PC-3 (cell line): ENCODE measurements around the gene RERE. TPM values are rescaled to one million over a fixed set of nuclear protein-coding genes. Genes with fewer than 3 reads are reported as not detected.

Experiments used
- ATAC-seq: fragments of 200-7000 bp; cut with Tn5 transposase; 2 replicates; pipeline ENCODE4 v1.9.1; 2020; ENCODE audit warnings: mild to moderate bottlenecking, moderate library complexity
- BruUV-seq: library from RNA; stranded (reverse); fragments of 400-500 nt; replicated peaks from 2 replicates; lab custom pipeline; 2021; lab: Mats Ljungman, UMichigan
- CTCF ChIA-PET: fragments of 300-600 bp; sonication (Branson Sonifier 250); formaldehyde crosslinking; loops from one replicate; lab custom pipeline; 2022; ENCODE audit warnings: antibody characterized with exemption; lab: Charles Lee
- POLR2A ChIA-PET: fragments of 300-600 bp; sonication (Branson Sonifier 250); formaldehyde crosslinking; loops from one replicate; lab custom pipeline; 2022; ENCODE audit warnings: antibody characterized with exemption; ENCODE audit not compliant: unreplicated experiment; lab: Charles Lee
- DNase-seq: peaks from one replicate; pipeline ENCODE4 v3.0.0-alpha.2; 2015
- H2AFZ ChIP-seq: fragments of 300-600 bp; sonication (generic); 2 replicates; pipeline ENCODE4 v1.6.0; 2016; ENCODE audit warnings: antibody characterized with exemption, low read length
- H3F3A ChIP-seq: fragments of 300-600 bp; sonication (generic); one replicate; pipeline ENCODE4 v1.6.0; 2017; ENCODE audit warnings: antibody characterized with exemption, low read length, control low read depth, mild to moderate bottlenecking; ENCODE audit not compliant: unreplicated experiment
- H3K27ac ChIP-seq: fragments of 300-600 bp; sonication (generic); 2 replicates; pipeline ENCODE4 v1.5.1; 2016; ENCODE audit warnings: mild to moderate bottlenecking, low read length
- H3K27me3 ChIP-seq: fragments of 300-600 bp; sonication (generic); 2 replicates; pipeline ENCODE4 v1.6.1; 2016; ENCODE audit warnings: low read length, mixed read lengths
- H3K36me3 ChIP-seq: fragments of 300-600 bp; sonication (generic); 2 replicates; pipeline ENCODE4 v1.6.1; 2016; ENCODE audit warnings: low read depth, mixed run types, low read length, mixed read lengths
- H3K4me1 ChIP-seq: fragments of 300-600 bp; sonication (generic); 2 replicates; pipeline ENCODE4 v1.5.1; 2016; ENCODE audit warnings: low read length; ENCODE audit not compliant: insufficient read depth
- H3K4me2 ChIP-seq: fragments of 300-600 bp; sonication (generic); 2 replicates; pipeline ENCODE4 v1.6.0; 2016; ENCODE audit warnings: low read length
- H3K4me3 ChIP-seq: fragments of 300-600 bp; sonication (generic); 2 replicates; pipeline ENCODE4 v1.5.1; 2016; ENCODE audit warnings: mild to moderate bottlenecking, low read length, mixed read lengths
- H3K79me2 ChIP-seq: fragments of 300-600 bp; sonication (generic); 2 replicates; pipeline ENCODE4 v1.6.1; 2017; ENCODE audit warnings: low read length, mixed read lengths
- H3K9ac ChIP-seq: fragments of 300-600 bp; sonication (generic); 2 replicates; pipeline ENCODE4 v1.6.0; 2016; ENCODE audit warnings: mild to moderate bottlenecking, low read length
- H3K9me2 ChIP-seq: fragments of 300-600 bp; sonication (generic); replicated peaks from 2 replicates; pipeline ENCODE4 v1.6.1; 2016; ENCODE audit warnings: mixed run types, low read length, mixed read lengths
- H3K9me3 ChIP-seq: fragments of 300-600 bp; sonication (generic); 2 replicates; pipeline ENCODE4 v1.6.1; 2016; ENCODE audit warnings: low read length, mixed read lengths
- H4K20me1 ChIP-seq: fragments of 300-600 bp; sonication (generic); 2 replicates; pipeline ENCODE4 v1.6.1; 2016; ENCODE audit warnings: low read length, mixed read lengths
- CTCF ChIP-seq: fragments of 300-600 bp; sonication (generic); conservative IDR thresholded peaks from 2 replicates; pipeline ENCODE4 v1.5.1; 2017; ENCODE audit warnings: antibody characterized with exemption, low read depth, mild to moderate bottlenecking, low read length
- EZH2 ChIP-seq: fragments of 300-600 bp; sonication (generic); IDR thresholded peaks from one replicate; pipeline ENCODE4 v1.6.1; 2017; ENCODE audit warnings: antibody characterized with exemption, mild to moderate bottlenecking, low read length; ENCODE audit not compliant: unreplicated experiment
- EZH2phosphoT487 ChIP-seq: fragments of 300-600 bp; sonication (generic); IDR thresholded peaks from 2 replicates; pipeline ENCODE4 v1.6.1; 2018; ENCODE audit warnings: mild to moderate bottlenecking, antibody characterized with exemption, low read length, borderline replicate concordance
- intact Hi-C: fragments of 100-400 bp; cut with micrococcal nuclease; formaldehyde crosslinking; loops from 2 replicates; pipeline ENCODE4 v1.9.0; 2023
- total RNA-seq: library from RNA; depleted of rRNA; stranded (reverse); fragments of >200 nt; gene quantifications from 2 replicates; pipeline ENCODE4 v1.2.3, GENCODE V29; 2014

RERE gene
- total RNA-seq, 1 experiment from 2014 or later, result 24.2 TPM

GRCh38 chr1:8471451-8471850 is 346.0 kb downstream of the RERE start:
- Histone ChIP-seq H3K4me1 (no peaks in the 10 kb centered on the region), H3K9me2 (no peaks in the 10 kb centered on the region), H3F3A (no peaks in the 10 kb centered on the region), H3K27ac (no peak overlapping the region), H2AFZ (no peak overlapping the region), H3K9ac (no peak overlapping the region), H4K20me1 (no peaks in the 10 kb centered on the region), H3K4me3 (no peak overlapping the region), H3K27me3 (no peaks in the 10 kb centered on the region), H3K4me2 (no peak overlapping the region), H3K36me3 (no peaks in the 10 kb centered on the region), H3K79me2 (no peaks in the 10 kb centered on the region), H3K9me3 (no peaks in the 10 kb centered on the region)
- CTCF ChIA-PET, result no interaction called here
- no peak for TF ChIP-seq EZH2
- no peak for TF ChIP-seq CTCF
- TF ChIP-seq EZH2phosphoT487, result no peak
- no peak for ATAC-seq
- no peak for DNase-seq
- no TSS peak for BruUV-seq
- POLR2A ChIA-PET, result no interaction called here
- intact Hi-C loops, result no loop called here

GRCh38 chr1:8468751-8469150 is 348.7 kb downstream of the RERE start:
- intact Hi-C loops, result loop anchor here (5.0 kb wide), 1 partner anchor 51 kb away; no protein-coding TSS in a partner anchor
- DNase-seq, result no peak
- H3K27me3 ChIP-seq, result no peaks in the 10 kb centered on the region
- H3K36me3 ChIP-seq, result 0 out of 2 replicates have a peak, but pooled peaks cover 4% of the 10 kb centered on the region
- H3K4me2 ChIP-seq, result no peak overlapping the region
- no peak overlapping the region for H2AFZ ChIP-seq
- CTCF ChIA-PET, result interaction anchor here (0.6 kb wide), 1 partner anchor 9 kb away, joined by 3 read pairs; no protein-coding TSS in a partner anchor
- TF ChIP-seq EZH2phosphoT487 (no peak), CTCF (no peak), EZH2 (no peak)
- H3K4me1 ChIP-seq, result peaks cover 2% of the 10 kb centered on the region; the same call in 1 of the 2 replicates
- no peaks in the 10 kb centered on the region for H3K9me3 ChIP-seq
- no peaks in the 10 kb centered on the region for H3K79me2 ChIP-seq
- no peak for ATAC-seq
- BruUV-seq, result no TSS peak
- no peak overlapping the region for H3K27ac ChIP-seq
- POLR2A ChIA-PET, result interaction anchor here (0.7 kb wide), 1 partner anchor 381 kb away, joined by 3 read pairs; no protein-coding TSS in a partner anchor
- no peak overlapping the region for H3K4me3 ChIP-seq
- no peaks in the 10 kb centered on the region for H4K20me1 ChIP-seq
- no peaks in the 10 kb centered on the region for H3K9me2 ChIP-seq
- H3F3A ChIP-seq, result no peaks in the 10 kb centered on the region
- no peak overlapping the region for H3K9ac ChIP-seq

GRCh38 chr1:8467308-8467707 is 350.1 kb downstream of the RERE start:
- no peak for ATAC-seq
- no peak overlapping the region for H3K9ac ChIP-seq
- BruUV-seq, result no TSS peak
- H4K20me1 ChIP-seq, result no peaks in the 10 kb centered on the region
- no peak for TF ChIP-seq EZH2
- TF ChIP-seq EZH2phosphoT487, result no peak
- TF ChIP-seq CTCF, result no peak
- no peaks in the 10 kb centered on the region for H3K9me3 ChIP-seq
- H3K36me3 ChIP-seq, result 0 out of 2 replicates have a peak, but pooled peaks cover 4% of the 10 kb centered on the region
- no peak overlapping the region for H2AFZ ChIP-seq
- H3F3A ChIP-seq, result no peaks in the 10 kb centered on the region
- intact Hi-C loops, result loop anchor here (5.0 kb wide), 1 partner anchor 50 kb away; no protein-coding TSS in a partner anchor
- no peaks in the 10 kb centered on the region for H3K9me2 ChIP-seq
- H3K27me3 ChIP-seq, result no peaks in the 10 kb centered on the region
- no peak overlapping the region for H3K4me3 ChIP-seq
- POLR2A ChIA-PET, result no interaction called here
- CTCF ChIA-PET, result no interaction called here
- no peaks in the 10 kb centered on the region for H3K79me2 ChIP-seq
- H3K4me2 ChIP-seq, result no peak overlapping the region
- peaks cover 11% of the 10 kb centered on the region for H3K4me1 ChIP-seq
- DNase-seq, result no peak
- no peak overlapping the region for H3K27ac ChIP-seq
